SK-N-MC (cell line): ENCODE results near the gene KCTD1.

ENCODE experiments used
- EZH2 ChIP-seq: fragments of 200-600 bp; sonication (generic); IDR thresholded peaks from one replicate; pipeline ENCODE4 v1.6.1; 2017; ENCODE audit warnings: antibody characterized with exemption
- FOXP2 ChIP-seq: optimal IDR thresholded peaks from 2 replicates; pipeline ENCODE3; 2011; ENCODE audit warnings: mild to moderate bottlenecking, moderate library complexity; ENCODE audit not compliant: insufficient read depth; ENCODE audit errors: extremely low read length, control extremely low read depth
- POLR2AphosphoS5 ChIP-seq: IDR thresholded peaks from 2 replicates; pipeline ENCODE4 v1.6.1; 2012; ENCODE audit warnings: mild to moderate bottlenecking, low read depth, low read length, borderline replicate concordance

- TF ChIP-seq EZH2, result no peak
- TF ChIP-seq POLR2AphosphoS5, result no peak
- TF ChIP-seq FOXP2, result no peak
Observed at GRCh38 chr18:26526966-26527234, 21.5 kb downstream of the KCTD1 start.
